OCI-LY3 (cell line): ENCODE results near the gene MN1.

Experiments
- CTCF ChIP-seq: fragments of 200-600, 300-600 bp; sonication (generic); IDR thresholded peaks from 2 replicates; pipeline ENCODE4 v1.5.1; 2014; ENCODE audit warnings: antibody characterized with exemption, low read length, low read depth
- EZH2phosphoT487 ChIP-seq: fragments of 200-600 bp; shearing (Covaris generic); IDR thresholded peaks from 2 replicates; pipeline ENCODE4 v1.6.1; 2018; ENCODE audit warnings: antibody characterized with exemption, mixed run types, low read depth

GRCh38 chr22:27731621-27732020 is 69.9 kb downstream of the MN1 start:
- TF ChIP-seq CTCF (no peak), EZH2phosphoT487 (no peak)
